ENCODE results near the gene MMEL1. TPM values are rescaled to one million over a fixed set of nuclear protein-coding genes. Genes with fewer than 3 reads are reported as not detected.
A peak's percentile ranks its signal among the peaks of the same experiment; 100 is the strongest.

Gene MMEL1
- total and polyA plus RNA-seq, 2 experiments from 2014 or later: 0.57 to 0.90 TPM

DNA sequence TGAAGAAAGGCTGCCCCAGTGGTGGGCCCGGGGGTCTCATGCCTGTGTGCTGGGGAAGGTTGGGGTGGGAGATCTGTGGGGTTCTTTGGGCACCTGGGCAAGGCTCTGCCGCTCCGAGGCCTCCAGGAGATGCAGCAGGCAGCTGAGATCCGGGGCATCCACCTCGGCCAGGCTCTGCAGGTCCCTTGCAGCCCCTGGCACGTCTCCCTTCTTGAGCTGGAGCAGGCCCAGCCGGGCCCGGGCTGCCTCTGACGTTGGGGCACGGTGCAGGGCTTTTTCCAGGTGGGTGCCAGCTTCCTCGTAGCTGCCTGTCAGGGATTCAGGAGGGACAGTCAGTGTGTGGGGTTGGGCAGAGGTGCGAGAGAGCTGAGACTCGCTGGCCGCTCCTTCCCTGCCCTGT, 11.4 kb upstream of the MMEL1 start (continued):
- TF ChIP-seq, protein P1, sequence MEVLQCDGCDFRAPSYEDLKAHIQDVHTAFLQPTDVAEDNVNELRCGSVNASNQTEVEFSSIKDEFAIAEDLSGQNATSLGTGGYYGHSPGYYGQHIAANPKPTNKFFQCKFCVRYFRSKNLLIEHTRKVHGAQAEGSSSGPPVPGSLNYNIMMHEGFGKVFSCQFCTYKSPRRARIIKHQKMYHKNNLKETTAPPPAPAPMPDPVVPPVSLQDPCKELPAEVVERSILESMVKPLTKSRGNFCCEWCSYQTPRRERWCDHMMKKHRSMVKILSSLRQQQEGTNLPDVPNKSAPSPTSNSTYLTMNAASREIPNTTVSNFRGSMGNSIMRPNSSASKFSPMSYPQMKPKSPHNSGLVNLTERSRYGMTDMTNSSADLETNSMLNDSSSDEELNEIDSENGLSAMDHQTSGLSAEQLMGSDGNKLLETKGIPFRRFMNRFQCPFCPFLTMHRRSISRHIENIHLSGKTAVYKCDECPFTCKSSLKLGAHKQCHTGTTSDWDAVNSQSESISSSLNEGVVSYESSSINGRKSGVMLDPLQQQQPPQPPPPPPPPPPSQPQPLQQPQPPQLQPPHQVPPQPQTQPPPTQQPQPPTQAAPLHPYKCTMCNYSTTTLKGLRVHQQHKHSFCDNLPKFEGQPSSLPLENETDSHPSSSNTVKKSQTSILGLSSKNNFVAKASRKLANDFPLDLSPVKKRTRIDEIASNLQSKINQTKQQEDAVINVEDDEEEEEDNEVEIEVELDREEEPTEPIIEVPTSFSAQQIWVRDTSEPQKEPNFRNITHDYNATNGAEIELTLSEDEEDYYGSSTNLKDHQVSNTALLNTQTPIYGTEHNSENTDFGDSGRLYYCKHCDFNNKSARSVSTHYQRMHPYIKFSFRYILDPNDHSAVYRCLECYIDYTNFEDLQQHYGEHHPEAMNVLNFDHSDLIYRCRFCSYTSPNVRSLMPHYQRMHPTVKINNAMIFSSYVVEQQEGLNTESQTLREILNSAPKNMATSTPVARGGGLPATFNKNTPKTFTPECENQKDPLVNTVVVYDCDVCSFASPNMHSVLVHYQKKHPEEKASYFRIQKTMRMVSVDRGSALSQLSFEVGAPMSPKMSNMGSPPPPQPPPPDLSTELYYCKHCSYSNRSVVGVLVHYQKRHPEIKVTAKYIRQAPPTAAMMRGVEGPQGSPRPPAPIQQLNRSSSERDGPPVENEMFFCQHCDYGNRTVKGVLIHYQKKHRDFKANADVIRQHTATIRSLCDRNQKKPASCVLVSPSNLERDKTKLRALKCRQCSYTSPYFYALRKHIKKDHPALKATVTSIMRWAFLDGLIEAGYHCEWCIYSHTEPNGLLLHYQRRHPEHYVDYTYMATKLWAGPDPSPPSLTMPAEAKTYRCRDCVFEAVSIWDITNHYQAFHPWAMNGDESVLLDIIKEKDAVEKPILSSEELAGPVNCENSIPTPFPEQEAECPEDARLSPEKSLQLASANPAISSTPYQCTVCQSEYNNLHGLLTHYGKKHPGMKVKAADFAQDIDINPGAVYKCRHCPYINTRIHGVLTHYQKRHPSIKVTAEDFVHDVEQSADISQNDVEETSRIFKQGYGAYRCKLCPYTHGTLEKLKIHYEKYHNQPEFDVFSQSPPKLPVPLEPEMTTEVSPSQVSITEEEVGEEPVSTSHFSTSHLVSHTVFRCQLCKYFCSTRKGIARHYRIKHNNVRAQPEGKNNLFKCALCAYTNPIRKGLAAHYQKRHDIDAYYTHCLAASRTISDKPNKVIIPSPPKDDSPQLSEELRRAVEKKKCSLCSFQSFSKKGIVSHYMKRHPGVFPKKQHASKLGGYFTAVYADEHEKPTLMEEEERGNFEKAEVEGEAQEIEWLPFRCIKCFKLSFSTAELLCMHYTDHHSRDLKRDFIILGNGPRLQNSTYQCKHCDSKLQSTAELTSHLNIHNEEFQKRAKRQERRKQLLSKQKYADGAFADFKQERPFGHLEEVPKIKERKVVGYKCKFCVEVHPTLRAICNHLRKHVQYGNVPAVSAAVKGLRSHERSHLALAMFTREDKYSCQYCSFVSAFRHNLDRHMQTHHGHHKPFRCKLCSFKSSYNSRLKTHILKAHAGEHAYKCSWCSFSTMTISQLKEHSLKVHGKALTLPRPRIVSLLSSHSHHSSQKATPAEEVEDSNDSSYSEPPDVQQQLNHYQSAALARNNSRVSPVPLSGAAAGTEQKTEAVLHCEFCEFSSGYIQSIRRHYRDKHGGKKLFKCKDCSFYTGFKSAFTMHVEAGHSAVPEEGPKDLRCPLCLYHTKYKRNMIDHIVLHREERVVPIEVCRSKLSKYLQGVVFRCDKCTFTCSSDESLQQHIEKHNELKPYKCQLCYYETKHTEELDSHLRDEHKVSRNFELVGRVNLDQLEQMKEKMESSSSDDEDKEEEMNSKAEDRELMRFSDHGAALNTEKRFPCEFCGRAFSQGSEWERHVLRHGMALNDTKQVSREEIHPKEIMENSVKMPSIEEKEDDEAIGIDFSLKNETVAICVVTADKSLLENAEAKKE (CRISPR knock-in tag; IDR thresholded peaks at IDR 0.05): no peak
- TF ChIP-seq NANOG (IDR thresholded peaks at IDR 0.05; ENCODE audit: borderline replicate concordance): no peak
- TF ChIP-seq, protein P2, sequence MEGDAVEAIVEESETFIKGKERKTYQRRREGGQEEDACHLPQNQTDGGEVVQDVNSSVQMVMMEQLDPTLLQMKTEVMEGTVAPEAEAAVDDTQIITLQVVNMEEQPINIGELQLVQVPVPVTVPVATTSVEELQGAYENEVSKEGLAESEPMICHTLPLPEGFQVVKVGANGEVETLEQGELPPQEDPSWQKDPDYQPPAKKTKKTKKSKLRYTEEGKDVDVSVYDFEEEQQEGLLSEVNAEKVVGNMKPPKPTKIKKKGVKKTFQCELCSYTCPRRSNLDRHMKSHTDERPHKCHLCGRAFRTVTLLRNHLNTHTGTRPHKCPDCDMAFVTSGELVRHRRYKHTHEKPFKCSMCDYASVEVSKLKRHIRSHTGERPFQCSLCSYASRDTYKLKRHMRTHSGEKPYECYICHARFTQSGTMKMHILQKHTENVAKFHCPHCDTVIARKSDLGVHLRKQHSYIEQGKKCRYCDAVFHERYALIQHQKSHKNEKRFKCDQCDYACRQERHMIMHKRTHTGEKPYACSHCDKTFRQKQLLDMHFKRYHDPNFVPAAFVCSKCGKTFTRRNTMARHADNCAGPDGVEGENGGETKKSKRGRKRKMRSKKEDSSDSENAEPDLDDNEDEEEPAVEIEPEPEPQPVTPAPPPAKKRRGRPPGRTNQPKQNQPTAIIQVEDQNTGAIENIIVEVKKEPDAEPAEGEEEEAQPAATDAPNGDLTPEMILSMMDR (conservative IDR thresholded peaks at IDR 0.05; ENCODE audit: low read depth in 2 of 2): no peak

DNA sequence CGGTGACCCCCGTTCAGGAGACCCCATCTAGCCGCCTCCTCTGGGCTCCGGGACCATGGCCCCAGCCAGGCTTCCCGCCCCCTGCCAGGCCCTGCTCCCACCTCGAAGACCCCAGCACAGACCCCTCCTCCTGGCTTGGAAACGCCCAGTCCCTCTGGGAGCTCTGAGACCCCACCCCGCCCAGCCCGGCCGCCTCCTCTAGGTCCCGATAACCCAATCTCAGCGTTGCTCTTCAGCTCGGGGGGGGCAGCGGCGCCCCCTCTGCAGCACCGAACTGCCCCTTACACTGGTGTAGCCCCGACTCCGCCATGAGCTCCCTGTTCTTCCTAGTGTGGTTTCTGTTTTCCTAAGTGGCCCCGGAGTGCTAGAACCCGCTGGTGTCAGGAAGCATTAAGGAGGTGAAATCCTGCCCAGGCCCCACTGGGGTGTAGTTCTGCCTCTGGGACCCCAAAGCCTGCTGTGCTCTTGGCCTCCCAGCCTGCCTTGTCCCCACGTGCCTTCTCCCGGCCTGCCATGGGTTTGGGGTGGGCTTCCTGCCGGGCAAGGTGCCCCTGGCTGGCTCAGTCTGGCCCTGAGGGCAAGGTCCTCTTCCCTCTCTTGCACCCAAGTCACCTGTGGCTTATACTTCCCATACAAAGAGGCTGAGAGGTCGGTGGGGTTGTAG, 10.7 kb upstream of the MMEL1 start:
- Histone ChIP-seq H3K36me3 (ENCODE audit: insufficient read depth) (no peaks in the 10 kb centered on the region), H3K4me3 (peak overlapping the region; percentile 82), H3K27me3 (ENCODE audit: insufficient read depth) (peaks cover 9% of the 10 kb centered on the region; the same call in 1 of the 2 replicates), H2AFZ (peak overlapping the region; percentile 95), H4K20me1 (replicated peaks; ENCODE audit: insufficient read depth) (0 out of 2 replicates have a peak, but pooled peaks cover 2% of the 10 kb centered on the region), H3F3A (replicated peaks; ENCODE audit: low read depth) (no peaks in the 10 kb centered on the region), H3K27ac (ENCODE audit: low read depth) (no peak overlapping the region), H3K4me1 (ENCODE audit: insufficient read depth) (no peaks in the 10 kb centered on the region; the same call in 1 of the 2 replicates), H3K79me2 (replicated peaks; ENCODE audit: insufficient read depth) (no peaks in the 10 kb centered on the region), H3K4me2 (peak overlapping the region; percentile 89), H3K9me2 (ENCODE audit: insufficient read depth) (no peaks in the 10 kb centered on the region)
- peak overlapping the region; percentile 73 for H3K4me3 Mint-ChIP-seq
- peaks cover 2% of the 10 kb centered on the region; the same call in 1 of the 3 replicates for H3K4me1 Mint-ChIP-seq
- TF ChIP-seq ZNF331 (CRISPR knock-in tag; IDR thresholded peaks at IDR 0.05; ENCODE audit: low read depth) (no peak), NANOG (IDR thresholded peaks at IDR 0.05; ENCODE audit: borderline replicate concordance) (no peak)
- DNase-seq (ENCODE audit: low spot score) (no peak), ATAC-seq (peak; percentile 59)
- H3K9me3 Mint-ChIP-seq: peaks cover 26% of the 10 kb centered on the region
- no peak overlapping the region for H3K27ac Mint-ChIP-seq
- H3K36me3 Mint-ChIP-seq (ENCODE audit: low read depth): 0 out of 3 replicates have a peak, but pooled peaks cover 6% of the 10 kb centered on the region
- peaks cover 5% of the 10 kb centered on the region for H3K27me3 Mint-ChIP-seq (ENCODE audit: insufficient read depth, low read depth, poor library complexity)

All from GM23338 (cell line).